ENCODE data around the gene OR2AG2. TPM values are rescaled to one million over a fixed set of nuclear protein-coding genes. Genes with fewer than 3 reads are reported as not detected.
A peak's percentile ranks its signal among the peaks of the same experiment; 100 is the strongest.

Gene OR2AG2
- total and polyA plus RNA-seq, 3 experiments from 2014 or later: not detected

DNA sequence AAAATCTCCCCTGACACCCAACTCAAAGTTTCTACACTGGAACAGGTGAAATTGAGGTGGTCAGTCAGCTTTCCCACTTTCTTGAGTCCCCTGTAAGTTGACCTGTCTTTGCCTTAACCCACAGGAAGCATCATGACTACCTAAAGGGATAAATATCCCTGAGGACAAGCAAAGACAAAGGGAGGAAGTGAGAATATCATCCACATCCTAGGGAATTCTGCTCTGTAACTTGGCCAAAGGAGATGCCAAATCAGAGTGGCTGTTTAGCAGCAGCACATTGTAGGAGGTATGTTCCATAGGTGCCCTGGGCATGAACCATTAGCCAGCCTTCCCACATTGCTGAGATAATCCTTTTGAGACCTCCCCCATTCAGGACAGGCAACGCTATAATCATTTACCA lies 47.8 kb downstream of the OR2AG2 start:
- Histone ChIP-seq H3K4me3 (ENCODE audit: low read length) (no peak overlapping the region), H3K9me3 (ENCODE audit: low read length) (no peaks in the 10 kb centered on the region), H3K36me3 (ENCODE audit: insufficient read depth, low read length) (peaks cover 37% of the 10 kb centered on the region), H3K27me3 (ENCODE audit: insufficient read depth, low read length, poor library complexity, severe bottlenecking) (no peaks in the 10 kb centered on the region), H3K27ac (ENCODE audit: low read depth, low read length) (no peak overlapping the region), H3K4me1 (ENCODE audit: insufficient read depth, low read length) (peaks cover 91% of the 10 kb centered on the region)
- DNase-seq: no peak
- POLR2A ChIA-PET: no interaction called here
- no peaks in the 10 kb centered on the region for H3K27me3 Mint-ChIP-seq
- CTCF ChIA-PET: interaction anchor here (1.2 kb wide), 1 partner anchor 14 kb away, joined by 5 read pairs; no protein-coding TSS in a partner anchor
- peaks cover 94 to 100% (median 100%) of the 10 kb centered on the region in 3 donors for H3K4me1 Mint-ChIP-seq
- H3K27ac Mint-ChIP-seq: peak overlapping the region in 4 of 8 donors; percentile 11 to 76 (median 62)
- peak overlapping the region in 3 of 7 donors; percentile 12 to 54 (median 54) for H3K4me3 Mint-ChIP-seq
- H3K36me3 Mint-ChIP-seq: peaks cover 19 to 82% (median 41%) of the 10 kb centered on the region in 3 donors
- no peaks in the 10 kb centered on the region for H3K9me3 Mint-ChIP-seq

DNA sequence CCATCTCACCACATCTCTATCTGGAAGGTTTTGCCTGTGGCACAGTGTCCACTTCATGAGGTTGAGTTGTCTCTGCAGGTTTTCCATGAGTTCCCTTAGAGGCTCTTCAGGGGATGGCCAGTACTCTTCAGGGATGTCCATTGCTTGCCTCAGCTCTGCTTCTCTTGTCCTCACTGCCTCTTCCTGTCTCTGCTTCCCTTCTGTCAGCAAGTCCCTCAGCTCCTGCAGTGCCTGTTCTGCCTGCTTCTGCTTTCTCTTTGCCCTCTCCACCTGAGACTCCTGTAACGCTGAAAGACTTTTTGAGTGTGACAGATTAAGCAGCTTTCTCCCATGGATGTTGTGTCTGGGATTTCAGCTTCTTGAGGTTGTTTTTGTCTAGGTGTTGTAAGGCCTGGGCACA lies 50.4 kb downstream of the OR2AG2 start:
- peak overlapping the region; percentile 44 to 95 (median 56) for H3K27ac Mint-ChIP-seq
- no peak for DNase-seq

DNA sequence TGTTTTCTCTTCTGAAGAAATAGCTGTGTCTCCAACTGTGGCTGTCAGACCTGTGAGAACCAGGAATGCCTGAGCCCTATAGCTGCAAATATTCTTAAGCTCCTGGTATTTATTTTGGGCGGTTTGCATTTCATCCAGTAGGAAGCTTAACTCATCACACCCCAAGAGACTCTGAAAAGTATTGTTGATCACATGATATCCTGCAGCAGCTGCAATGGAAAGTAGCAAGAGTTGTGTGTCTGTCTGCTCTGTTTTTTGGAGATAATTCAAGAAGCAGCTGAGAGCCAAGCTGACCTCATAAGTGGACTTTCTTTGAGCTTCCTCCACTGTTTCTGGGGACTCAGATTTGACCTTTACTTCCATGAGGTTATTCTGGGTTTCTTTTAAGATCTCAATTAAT lies 52.2 kb downstream of the OR2AG2 start:
- Histone ChIP-seq H3K4me1 (ENCODE audit: insufficient read depth, low read length) (peaks cover 62% of the 10 kb centered on the region), H3K27ac (ENCODE audit: low read depth, low read length) (no peak overlapping the region), H3K27me3 (ENCODE audit: insufficient read depth, low read length, poor library complexity, severe bottlenecking) (no peaks in the 10 kb centered on the region), H3K36me3 (ENCODE audit: insufficient read depth, low read length) (peaks cover 27% of the 10 kb centered on the region), H3K4me3 (ENCODE audit: low read length) (no peak overlapping the region), H3K9me3 (ENCODE audit: low read length) (no peaks in the 10 kb centered on the region)
- Mint-ChIP-seq H3K9me3 (no peaks in the 10 kb centered on the region), H3K36me3 (peaks cover 26 to 76% (median 29%) of the 10 kb centered on the region in 3 donors), H3K27ac (peak overlapping the region in 7 of 8 donors; percentile 21 to 84 (median 72)), H3K4me1 (peaks cover 86 to 99% (median 95%) of the 10 kb centered on the region in 3 donors), H3K4me3 (peak overlapping the region in 1 of 7 donors; percentile 28), H3K27me3 (no peaks in the 10 kb centered on the region)
- DNase-seq: no peak
- ChIA-PET CTCF (interaction anchor here (0.8 to 3.6 kb wide), 6 partner anchors 9 to 39 kb away, joined by 3 to 12 read pairs (median 3); partner anchors contain the start of gene MRPL17), POLR2A (no interaction called here)

More for the DNA sequence above, 50.4 kb downstream of the OR2AG2 start:
- H3K36me3 Mint-ChIP-seq: peaks cover 24 to 72% (median 35%) of the 10 kb centered on the region in 3 donors
- peak overlapping the region in 6 of 7 donors; percentile 20 to 77 (median 53) for H3K4me3 Mint-ChIP-seq
- peaks cover 27% of the 10 kb centered on the region for H3K36me3 ChIP-seq (ENCODE audit: insufficient read depth, low read length)
- no peaks in the 10 kb centered on the region for H3K9me3 ChIP-seq (ENCODE audit: low read length)
- H3K4me1 ChIP-seq (ENCODE audit: insufficient read depth, low read length): peaks cover 76% of the 10 kb centered on the region
- no peaks in the 10 kb centered on the region for H3K27me3 Mint-ChIP-seq
- H3K4me3 ChIP-seq (ENCODE audit: low read length): no peak overlapping the region
- peaks cover 85 to 99% (median 95%) of the 10 kb centered on the region in 3 donors for H3K4me1 Mint-ChIP-seq
- H3K27me3 ChIP-seq (ENCODE audit: insufficient read depth, low read length, poor library complexity, severe bottlenecking): no peaks in the 10 kb centered on the region
- POLR2A ChIA-PET: no interaction called here
- H3K27ac ChIP-seq (ENCODE audit: low read depth, low read length): no peak overlapping the region
- CTCF ChIA-PET: interaction anchor here (0.7 to 3.6 kb wide), 3 partner anchors 16 to 35 kb away, joined by 3 to 12 read pairs (median 12); no protein-coding TSS in a partner anchor
- H3K9me3 Mint-ChIP-seq: no peaks in the 10 kb centered on the region

DNA sequence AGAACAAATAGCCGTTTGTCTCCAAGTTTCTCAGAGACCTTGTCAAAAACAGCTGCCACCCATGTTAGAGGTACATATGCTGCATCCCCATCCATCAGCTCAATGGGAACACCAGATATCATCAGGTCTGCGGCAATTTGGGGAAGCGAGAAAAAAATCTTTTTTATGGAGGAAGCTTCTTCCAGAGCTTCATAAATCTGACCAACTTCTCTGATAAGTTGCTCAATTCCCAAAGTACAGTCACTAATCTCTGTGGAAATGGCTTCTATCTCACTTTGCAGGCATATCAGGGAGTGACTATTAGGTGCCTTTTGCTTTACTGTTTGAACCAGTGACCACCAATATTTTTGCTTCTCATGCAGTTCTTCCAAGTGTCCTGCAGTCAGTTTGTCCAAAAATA lies 54.4 kb downstream of the OR2AG2 start:
- Histone ChIP-seq H3K27ac (ENCODE audit: low read depth, low read length) (no peak overlapping the region), H3K4me3 (ENCODE audit: low read length) (no peak overlapping the region), H3K9me3 (ENCODE audit: low read length) (no peaks in the 10 kb centered on the region), H3K36me3 (ENCODE audit: insufficient read depth, low read length) (peaks cover 15% of the 10 kb centered on the region), H3K27me3 (ENCODE audit: insufficient read depth, low read length, poor library complexity, severe bottlenecking) (no peaks in the 10 kb centered on the region), H3K4me1 (ENCODE audit: insufficient read depth, low read length) (peaks cover 43% of the 10 kb centered on the region)
- CTCF ChIA-PET: interaction anchor here (1.0 to 1.7 kb wide), 3 partner anchors 13 to 38 kb away, joined by 3 to 5 read pairs (median 3); no protein-coding TSS in a partner anchor
- POLR2A ChIA-PET: no interaction called here
- Mint-ChIP-seq H3K4me1 (peaks cover 68 to 81% (median 80%) of the 10 kb centered on the region in 3 donors), H3K4me3 (no peak overlapping the region), H3K9me3 (no peaks in the 10 kb centered on the region), H3K36me3 (peaks cover 26 to 63% (median 27%) of the 10 kb centered on the region in 3 donors), H3K27ac (peak overlapping the region in 4 of 8 donors; percentile 17 to 82 (median 36)), H3K27me3 (no peaks in the 10 kb centered on the region)
- DNase-seq: no peak

Other genes starting within 250 kb of the OR2AG2 start
- gene RRP8, start 168.4 kb downstream of the OR2AG2 start, total RNA-seq: 10 to 100 TPM; 42.0 to 44.7 TPM
- gene RRP8, start 168.4 kb downstream of the OR2AG2 start, polyA plus RNA-seq: 21.1 TPM
- gene ILK, start 168.2 kb downstream of the OR2AG2 start, total RNA-seq: 10 to 100 TPM; 90.1 to 92.6 TPM
- gene ILK, start 168.2 kb downstream of the OR2AG2 start, polyA plus RNA-seq: 111 TPM
- 100 to 1,000 TPM; 173 to 175 TPM for gene TAF10, start 159.8 kb downstream of the OR2AG2 start, total RNA-seq
- gene TAF10, start 159.8 kb downstream of the OR2AG2 start, polyA plus RNA-seq: 336 TPM
- gene TPP1, start 152.6 kb downstream of the OR2AG2 start, total RNA-seq: 10 to 100 TPM; 57.2 to 61.6 TPM
- 165 TPM for gene TPP1, start 152.6 kb downstream of the OR2AG2 start, polyA plus RNA-seq
- gene DCHS1, start 116.2 kb downstream of the OR2AG2 start, total RNA-seq: under 1 TPM; 0.89 to 0.96 TPM
- 1.5 TPM for gene DCHS1, start 116.2 kb downstream of the OR2AG2 start, polyA plus RNA-seq
- gene MRPL17, start 88.6 kb downstream of the OR2AG2 start, total RNA-seq: 100 to 1,000 TPM; 124 to 129 TPM
- gene MRPL17, start 88.6 kb downstream of the OR2AG2 start, polyA plus RNA-seq: 24.3 TPM
- gene OR2AG1, start 11.0 kb upstream of the OR2AG2 start, total RNA-seq: not detected
- gene OR2AG1, start 11.0 kb upstream of the OR2AG2 start, polyA plus RNA-seq: not detected
- not detected for gene OR6A2, start 27.7 kb upstream of the OR2AG2 start, total RNA-seq
- not detected for gene OR6A2, start 27.7 kb upstream of the OR2AG2 start, polyA plus RNA-seq
- not detected for gene OR10A5, start 73.7 kb upstream of the OR2AG2 start, total RNA-seq
- gene OR10A5, start 73.7 kb upstream of the OR2AG2 start, polyA plus RNA-seq: not detected
- not detected for gene OR10A2, start 91.1 kb upstream of the OR2AG2 start, total RNA-seq
- gene OR10A2, start 91.1 kb upstream of the OR2AG2 start, polyA plus RNA-seq: not detected
- not detected for gene OR10A4, start 104.6 kb upstream of the OR2AG2 start, total RNA-seq
- gene OR10A4, start 104.6 kb upstream of the OR2AG2 start, polyA plus RNA-seq: not detected
- not detected for gene OR2D2, start 120.5 kb upstream of the OR2AG2 start, total RNA-seq
- gene OR2D2, start 120.5 kb upstream of the OR2AG2 start, polyA plus RNA-seq: not detected
- gene OR2D3, start 149.0 kb upstream of the OR2AG2 start, total RNA-seq: not detected
- gene OR2D3, start 149.0 kb upstream of the OR2AG2 start, polyA plus RNA-seq: not detected
- gene ZNF215, start 154.4 kb upstream of the OR2AG2 start, total RNA-seq: under 1 TPM; 0.72 to 0.73 TPM
- gene ZNF215, start 154.4 kb upstream of the OR2AG2 start, polyA plus RNA-seq: not detected
- gene ZNF214, start 248.4 kb upstream of the OR2AG2 start, total RNA-seq: not detected
- gene ZNF214, start 248.4 kb upstream of the OR2AG2 start, polyA plus RNA-seq: not detected
- gene NLRP14, start 248.5 kb upstream of the OR2AG2 start, total RNA-seq: not detected
- not detected for gene NLRP14, start 248.5 kb upstream of the OR2AG2 start, polyA plus RNA-seq